SK-N-SH treated with all-trans-retinoic acid at 6 μM for 48 hours (cell line): ENCODE results near the gene KCNMA1.

Source experiments
- ISL1 ChIP-seq: fragments of 250-450 bp; sonication (Bioruptor Pico); IDR thresholded peaks from 2 replicates; pipeline ENCODE4 v2.1.2; 2022; ENCODE audit warnings: mild to moderate bottlenecking, moderate library complexity
- ZC3H10 ChIP-seq: fragments of 250-450 bp; sonication (Bioruptor Pico); IDR thresholded peaks from 2 replicates; pipeline ENCODE4 v1.5.1; 2021; ENCODE audit warnings: mild to moderate bottlenecking, moderate library complexity
- ZNF8 ChIP-seq: fragments of 450-650 bp; formaldehyde crosslinking; IDR thresholded peaks from 2 replicates; pipeline ENCODE4 v1.5.0; 2020; ENCODE audit warnings: mild to moderate bottlenecking, moderate library complexity

- TF ChIP-seq ZNF8: no peak
- TF ChIP-seq ZC3H10 (CRISPR knock-in tag): no peak
- no peak for TF ChIP-seq ISL1 (CRISPR knock-in tag)
These were observed 528.1 kb downstream of the KCNMA1 start for GRCh38 chr10:77109351-77109994.
